Measurements from ENCODE around the gene SEMA4D.

SEMA4D gene

GRCh38 chr9:89493181-89493580, 4.7 kb downstream of the SEMA4D start:
- H3K27ac ChIP-seq (ENCODE audit: insufficient read depth, low read depth, low read length, poor library complexity, severe bottlenecking), result no peak overlapping the region
- H3K4me3 ChIP-seq (ENCODE audit: insufficient read depth, low read depth, low read length), result no peak overlapping the region
- peaks cover 20% of the 10 kb centered on the region for H3K4me1 ChIP-seq (ENCODE audit: control insufficient read depth, insufficient read depth, low read length)
- H3K36me3 ChIP-seq (ENCODE audit: control insufficient read depth, insufficient read depth, low read length), result no peaks in the 10 kb centered on the region
- no peaks in the 10 kb centered on the region for H3K27me3 ChIP-seq (ENCODE audit: control insufficient read depth, insufficient read depth, low read length, poor library complexity, severe bottlenecking)
- WGBS, 2 experiments, result 73 to 75% methylated on average over 6 of the region's 6 CpGs
- no peaks in the 10 kb centered on the region for H3K9me3 ChIP-seq (ENCODE audit: control insufficient read depth, low read length)

GRCh38 chr9:89492586-89492985, 5.3 kb downstream of the SEMA4D start:
- Histone ChIP-seq H3K36me3 (ENCODE audit: control insufficient read depth, insufficient read depth, low read length) (no peaks in the 10 kb centered on the region), H3K27ac (ENCODE audit: insufficient read depth, low read depth, low read length, poor library complexity, severe bottlenecking) (no peak overlapping the region), H3K27me3 (ENCODE audit: control insufficient read depth, insufficient read depth, low read length, poor library complexity, severe bottlenecking) (no peaks in the 10 kb centered on the region), H3K4me1 (ENCODE audit: control insufficient read depth, insufficient read depth, low read length) (peaks cover 19% of the 10 kb centered on the region), H3K9me3 (ENCODE audit: control insufficient read depth, low read length) (no peaks in the 10 kb centered on the region), H3K4me3 (ENCODE audit: insufficient read depth, low read depth, low read length) (no peak overlapping the region)
- 94 to 95% methylated on average over 9 of the region's 9 CpGs for WGBS, 2 experiments

GRCh38 chr9:89491694-89492093, 6.2 kb downstream of the SEMA4D start:
- no peaks in the 10 kb centered on the region for H3K27me3 ChIP-seq (ENCODE audit: control insufficient read depth, insufficient read depth, low read length, poor library complexity, severe bottlenecking)
- H3K36me3 ChIP-seq (ENCODE audit: control insufficient read depth, insufficient read depth, low read length), result no peaks in the 10 kb centered on the region
- H3K9me3 ChIP-seq (ENCODE audit: control insufficient read depth, low read length), result no peaks in the 10 kb centered on the region
- WGBS, 2 experiments, result 86 to 87% methylated on average over 9 of the region's 9 CpGs
- H3K4me1 ChIP-seq (ENCODE audit: control insufficient read depth, insufficient read depth, low read length), result peaks cover 16% of the 10 kb centered on the region
- H3K27ac ChIP-seq (ENCODE audit: insufficient read depth, low read depth, low read length, poor library complexity, severe bottlenecking), result no peak overlapping the region
- H3K4me3 ChIP-seq (ENCODE audit: insufficient read depth, low read depth, low read length), result no peak overlapping the region

GRCh38 chr9:89489548-89490530, 8.1 kb downstream of the SEMA4D start:
- 89% methylated on average over 10 to 13 of the region's 13 CpGs for WGBS, 2 experiments
- Histone ChIP-seq H3K36me3 (ENCODE audit: control insufficient read depth, insufficient read depth, low read length) (no peaks in the 10 kb centered on the region), H3K27me3 (ENCODE audit: control insufficient read depth, insufficient read depth, low read length, poor library complexity, severe bottlenecking) (no peaks in the 10 kb centered on the region), H3K9me3 (ENCODE audit: control insufficient read depth, low read length) (no peaks in the 10 kb centered on the region), H3K4me1 (ENCODE audit: control insufficient read depth, insufficient read depth, low read length) (peaks cover 8% of the 10 kb centered on the region), H3K27ac (ENCODE audit: insufficient read depth, low read depth, low read length, poor library complexity, severe bottlenecking) (no peak overlapping the region), H3K4me3 (ENCODE audit: insufficient read depth, low read depth, low read length) (no peak overlapping the region)

GRCh38 chr9:89488936-89489335, 9.0 kb downstream of the SEMA4D start:
- H3K27me3 ChIP-seq (ENCODE audit: control insufficient read depth, insufficient read depth, low read length, poor library complexity, severe bottlenecking), result no peaks in the 10 kb centered on the region
- H3K4me3 ChIP-seq (ENCODE audit: insufficient read depth, low read depth, low read length), result no peak overlapping the region
- H3K36me3 ChIP-seq (ENCODE audit: control insufficient read depth, insufficient read depth, low read length), result no peaks in the 10 kb centered on the region
- H3K27ac ChIP-seq (ENCODE audit: insufficient read depth, low read depth, low read length, poor library complexity, severe bottlenecking), result no peak overlapping the region
- WGBS, 2 experiments, result 95 to 98% methylated on average over 5 to 7 of the region's 7 CpGs
- no peaks in the 10 kb centered on the region for H3K9me3 ChIP-seq (ENCODE audit: control insufficient read depth, low read length)
- peaks cover 10% of the 10 kb centered on the region for H3K4me1 ChIP-seq (ENCODE audit: control insufficient read depth, insufficient read depth, low read length)

GRCh38 chr9:89488131-89488530, 9.8 kb downstream of the SEMA4D start:
- H3K9me3 ChIP-seq (ENCODE audit: control insufficient read depth, low read length), result no peaks in the 10 kb centered on the region
- H3K27ac ChIP-seq (ENCODE audit: insufficient read depth, low read depth, low read length, poor library complexity, severe bottlenecking), result no peak overlapping the region
- peaks cover 8% of the 10 kb centered on the region for H3K4me1 ChIP-seq (ENCODE audit: control insufficient read depth, insufficient read depth, low read length)
- 89 to 92% methylated on average over 4 of the region's 5 CpGs for WGBS, 2 experiments
- H3K4me3 ChIP-seq (ENCODE audit: insufficient read depth, low read depth, low read length), result no peak overlapping the region
- no peaks in the 10 kb centered on the region for H3K36me3 ChIP-seq (ENCODE audit: control insufficient read depth, insufficient read depth, low read length)
- H3K27me3 ChIP-seq (ENCODE audit: control insufficient read depth, insufficient read depth, low read length, poor library complexity, severe bottlenecking), result no peaks in the 10 kb centered on the region

- Histone ChIP-seq H3K27me3 (ENCODE audit: control insufficient read depth, insufficient read depth, low read length, poor library complexity, severe bottlenecking) (no peaks in the 10 kb centered on the region), H3K27ac (ENCODE audit: insufficient read depth, low read depth, low read length, poor library complexity, severe bottlenecking) (no peak overlapping the region), H3K4me3 (ENCODE audit: insufficient read depth, low read depth, low read length) (no peak overlapping the region), H3K9me3 (ENCODE audit: control insufficient read depth, low read length) (no peaks in the 10 kb centered on the region), H3K4me1 (ENCODE audit: control insufficient read depth, insufficient read depth, low read length) (peaks cover 14% of the 10 kb centered on the region), H3K36me3 (ENCODE audit: control insufficient read depth, insufficient read depth, low read length) (no peaks in the 10 kb centered on the region)
These were observed 11.2 kb downstream of the SEMA4D start for GRCh38 chr9:89486681-89487080.

GRCh38 chr9:89484475-89485404, 13.2 kb downstream of the SEMA4D start:
- Histone ChIP-seq H3K9me3 (ENCODE audit: control insufficient read depth, low read length) (no peaks in the 10 kb centered on the region), H3K27me3 (ENCODE audit: control insufficient read depth, insufficient read depth, low read length, poor library complexity, severe bottlenecking) (no peaks in the 10 kb centered on the region), H3K27ac (ENCODE audit: insufficient read depth, low read depth, low read length, poor library complexity, severe bottlenecking) (no peak overlapping the region), H3K4me1 (ENCODE audit: control insufficient read depth, insufficient read depth, low read length) (peaks cover 19% of the 10 kb centered on the region), H3K4me3 (ENCODE audit: insufficient read depth, low read depth, low read length) (no peak overlapping the region), H3K36me3 (ENCODE audit: control insufficient read depth, insufficient read depth, low read length) (no peaks in the 10 kb centered on the region)
- WGBS, 2 experiments, result 95% methylated on average over 6 of the region's 6 CpGs

GRCh38 chr9:89483592-89484474, 14.1 kb downstream of the SEMA4D start:
- Histone ChIP-seq H3K27ac (ENCODE audit: insufficient read depth, low read depth, low read length, poor library complexity, severe bottlenecking) (no peak overlapping the region), H3K9me3 (ENCODE audit: control insufficient read depth, low read length) (no peaks in the 10 kb centered on the region), H3K4me3 (ENCODE audit: insufficient read depth, low read depth, low read length) (no peak overlapping the region), H3K4me1 (ENCODE audit: control insufficient read depth, insufficient read depth, low read length) (peaks cover 19% of the 10 kb centered on the region), H3K36me3 (ENCODE audit: control insufficient read depth, insufficient read depth, low read length) (no peaks in the 10 kb centered on the region), H3K27me3 (ENCODE audit: control insufficient read depth, insufficient read depth, low read length, poor library complexity, severe bottlenecking) (no peaks in the 10 kb centered on the region)
- 90 to 92% methylated on average over 18 of the region's 18 CpGs for WGBS, 2 experiments
